22Rv1 (cell line): ENCODE data around the gene INO80C.

Experiments used
- CTCF ChIP-seq: fragments of 450-650 bp; IDR thresholded peaks from 2 replicates; pipeline ENCODE4 v1.5.1; 2017; ENCODE audit warnings: mild to moderate bottlenecking
- ZFX ChIP-seq: fragments of 450-650 bp; IDR thresholded peaks from 2 replicates; pipeline ENCODE4 v1.6.1; 2017; ENCODE audit warnings: antibody characterized with exemption, borderline replicate concordance

- TF ChIP-seq CTCF, result no peak
- no peak for TF ChIP-seq ZFX
Observed at GRCh38 chr18:35454803-35455202, 43.0 kb downstream of the INO80C start.
